Fibroblast of pulmonary artery (primary cell): ENCODE data around the gene RBM20.

ENCODE experiments used
- DNase-seq: peaks from one replicate; pipeline ENCODE4 v3.0.0-alpha.2; 2010; ENCODE audit warnings: low read depth
- H3K4me3 ChIP-seq: replicated peaks from 2 replicates; pipeline ENCODE4 v1.5.1; 2011; ENCODE audit warnings: low read depth, mild to moderate bottlenecking, control low read depth, low read length, moderate library complexity
- CTCF ChIP-seq: IDR thresholded peaks from 2 replicates; pipeline ENCODE4 v1.5.1; 2011; ENCODE audit warnings: mild to moderate bottlenecking, control low read depth, low read length, inconsistent platforms; ENCODE audit errors: missing control alignments

The RBM20 gene

GRCh38 chr10:110744782-110745181, 100.6 kb downstream of the RBM20 start:
- no peak overlapping the region for H3K4me3 ChIP-seq
- no peak for TF ChIP-seq CTCF
- no peak for DNase-seq

GRCh38 chr10:110746254-110746826, 102.2 kb downstream of the RBM20 start:
- DNase-seq: peak; percentile 83
- no peak overlapping the region for H3K4me3 ChIP-seq
- TF ChIP-seq CTCF: peak; percentile 78

DNA sequence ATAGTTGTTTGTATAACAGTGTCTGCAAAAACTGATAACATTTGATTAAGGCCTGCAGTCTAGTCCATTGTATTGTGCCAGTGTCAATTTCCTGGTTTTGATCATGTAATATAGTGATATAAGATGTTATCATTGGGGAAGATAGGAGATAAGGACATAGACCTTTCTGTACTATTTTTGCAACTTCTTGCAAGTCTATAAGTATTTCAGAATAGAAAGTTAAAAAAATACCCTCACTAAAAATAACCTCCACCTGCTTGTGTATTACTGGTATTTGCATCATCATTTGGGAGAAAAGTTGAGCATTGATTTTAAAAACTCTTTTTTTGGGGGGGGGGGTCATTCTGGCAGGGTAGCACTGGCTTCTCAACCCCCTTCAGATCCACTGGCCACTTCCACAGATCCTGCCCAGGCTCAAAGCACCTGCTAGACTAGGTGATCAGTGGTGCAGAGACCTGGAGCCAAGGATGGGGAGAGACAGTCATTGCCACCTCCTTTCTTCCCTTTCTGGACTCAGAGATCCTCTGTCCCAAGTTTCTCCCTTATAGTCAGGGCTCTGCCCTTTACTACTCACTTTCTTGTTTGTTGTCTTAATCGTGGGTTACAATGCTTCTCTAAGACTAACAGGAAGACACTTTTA, 103.0 kb downstream of the RBM20 start:
- TF ChIP-seq CTCF: no peak
- DNase-seq: no peak
- no peak overlapping the region for H3K4me3 ChIP-seq

GRCh38 chr10:110747609-110748464, 103.7 kb downstream of the RBM20 start:
- no peak for TF ChIP-seq CTCF
- no peak overlapping the region for H3K4me3 ChIP-seq
- DNase-seq: peak; percentile 61

GRCh38 chr10:110748970-110749369, 104.8 kb downstream of the RBM20 start:
- no peak for TF ChIP-seq CTCF
- H3K4me3 ChIP-seq: no peak overlapping the region
- no peak for DNase-seq

- no peak overlapping the region for H3K4me3 ChIP-seq
- TF ChIP-seq CTCF: no peak
- DNase-seq: no peak
Measured at GRCh38 chr10:110750931-110751330, 106.8 kb downstream of the RBM20 start.
